Breast epithelium (tissue), 3 donors: ENCODE results near the gene WBP1L.

Experiments
- POLR2A ChIP-seq: fragments of 450-650 bp; IDR thresholded peaks from one replicate; pipeline ENCODE4 v1.6.1; 2016; ENCODE audit warnings: antibody characterized with exemption, mild to moderate bottlenecking, moderate library complexity
- TF ChIP-seq, protein P1 (sequence below), 3 donors: fragments of 450-650 bp; IDR thresholded peaks; one replicate each; pipeline ENCODE4 v1.5.1; 2016 to 2017; ENCODE audit warnings: antibody characterized with exemption in 3 of 3, mild to moderate bottlenecking in 3 of 3, moderate library complexity in 3 of 3

GRCh38 chr10:102769375-102770107 is 25.8 kb downstream of the WBP1L start:
- TF ChIP-seq POLR2A, result no peak
- TF ChIP-seq, protein P1, sequence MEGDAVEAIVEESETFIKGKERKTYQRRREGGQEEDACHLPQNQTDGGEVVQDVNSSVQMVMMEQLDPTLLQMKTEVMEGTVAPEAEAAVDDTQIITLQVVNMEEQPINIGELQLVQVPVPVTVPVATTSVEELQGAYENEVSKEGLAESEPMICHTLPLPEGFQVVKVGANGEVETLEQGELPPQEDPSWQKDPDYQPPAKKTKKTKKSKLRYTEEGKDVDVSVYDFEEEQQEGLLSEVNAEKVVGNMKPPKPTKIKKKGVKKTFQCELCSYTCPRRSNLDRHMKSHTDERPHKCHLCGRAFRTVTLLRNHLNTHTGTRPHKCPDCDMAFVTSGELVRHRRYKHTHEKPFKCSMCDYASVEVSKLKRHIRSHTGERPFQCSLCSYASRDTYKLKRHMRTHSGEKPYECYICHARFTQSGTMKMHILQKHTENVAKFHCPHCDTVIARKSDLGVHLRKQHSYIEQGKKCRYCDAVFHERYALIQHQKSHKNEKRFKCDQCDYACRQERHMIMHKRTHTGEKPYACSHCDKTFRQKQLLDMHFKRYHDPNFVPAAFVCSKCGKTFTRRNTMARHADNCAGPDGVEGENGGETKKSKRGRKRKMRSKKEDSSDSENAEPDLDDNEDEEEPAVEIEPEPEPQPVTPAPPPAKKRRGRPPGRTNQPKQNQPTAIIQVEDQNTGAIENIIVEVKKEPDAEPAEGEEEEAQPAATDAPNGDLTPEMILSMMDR (IDR thresholded peaks at IDR 0.05), result no peak
